Fibroblast of peridontal ligament (primary cell): ENCODE measurements around the gene TAMALIN.

ENCODE experiments used
- DNase-seq: peaks from one replicate; pipeline ENCODE4 v3.0.0-alpha.2; 2010; ENCODE audit errors: extremely low read depth

Gene TAMALIN

DNA sequence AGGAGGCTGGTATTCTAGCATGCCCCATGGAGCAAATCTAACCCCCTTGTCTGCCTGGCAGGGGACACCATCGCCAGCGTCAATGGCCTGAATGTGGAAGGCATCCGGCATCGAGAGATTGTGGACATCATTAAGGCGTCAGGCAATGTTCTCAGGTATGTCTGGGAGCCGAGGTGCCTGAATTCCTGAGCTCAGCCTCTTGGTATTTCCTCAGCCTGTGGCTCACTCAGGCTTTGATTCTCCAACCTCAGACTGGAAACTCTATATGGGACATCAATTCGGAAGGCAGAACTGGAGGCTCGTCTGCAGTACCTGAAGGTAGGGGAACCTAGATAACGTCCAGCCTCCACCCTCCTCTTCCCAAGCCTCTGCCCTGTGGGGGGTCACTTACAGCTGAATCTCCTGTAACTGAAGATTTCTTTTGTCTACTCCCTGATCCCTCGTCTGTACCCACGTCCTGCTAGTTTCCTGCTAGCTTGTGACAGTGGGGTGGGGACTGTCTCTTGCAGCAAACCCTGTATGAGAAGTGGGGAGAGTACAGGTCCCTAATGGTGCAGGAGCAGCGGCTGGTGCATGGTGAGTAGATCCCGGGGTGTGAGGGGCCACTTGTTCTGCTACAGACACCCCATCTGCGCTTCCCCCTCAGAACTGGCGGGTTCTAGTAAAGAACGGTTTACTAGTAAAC is 7.0 kb downstream of the TAMALIN start:
- DNase-seq: no peak

DNA sequence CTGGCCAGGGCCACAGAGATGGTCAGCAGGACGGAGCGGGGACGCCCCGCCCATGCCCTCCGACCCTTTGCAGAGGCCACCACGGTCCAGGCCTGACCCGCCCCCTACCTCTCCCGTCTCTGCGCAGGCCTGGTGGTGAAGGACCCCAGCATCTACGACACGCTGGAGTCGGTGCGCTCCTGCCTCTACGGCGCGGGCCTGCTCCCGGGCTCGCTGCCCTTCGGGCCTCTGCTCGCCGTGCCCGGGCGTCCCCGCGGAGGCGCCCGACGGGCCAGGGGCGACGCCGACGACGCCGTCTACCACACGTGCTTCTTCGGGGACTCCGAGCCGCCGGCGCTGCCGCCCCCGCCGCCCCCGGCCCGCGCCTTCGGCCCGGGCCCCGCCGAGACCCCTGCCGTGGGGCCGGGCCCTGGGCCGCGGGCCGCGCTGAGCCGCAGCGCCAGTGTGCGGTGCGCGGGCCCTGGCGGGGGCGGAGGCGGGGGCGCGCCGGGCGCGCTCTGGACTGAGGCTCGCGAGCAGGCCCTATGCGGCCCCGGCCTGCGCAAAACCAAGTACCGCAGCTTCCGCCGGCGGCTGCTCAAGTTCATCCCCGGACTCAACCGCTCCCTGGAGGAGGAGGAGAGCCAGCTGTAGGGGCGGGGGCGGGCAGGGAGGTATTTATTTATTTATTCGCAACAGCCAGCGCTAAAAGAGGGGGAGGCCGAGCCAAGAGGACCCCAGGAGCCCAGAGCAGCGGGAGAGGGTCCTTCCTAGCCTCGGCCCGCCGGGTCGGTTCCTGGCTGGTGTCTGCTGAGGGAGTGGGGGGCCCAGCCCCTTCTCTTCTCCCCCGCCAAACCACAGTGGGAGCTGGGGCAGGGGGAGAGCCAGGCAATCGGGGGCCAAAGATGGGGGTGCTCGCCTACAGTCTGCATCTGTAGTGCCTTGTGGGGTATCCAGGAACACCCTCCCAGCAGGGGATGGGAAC is 8.1 kb downstream of the TAMALIN start:
- DNase-seq: no peak

DNA sequence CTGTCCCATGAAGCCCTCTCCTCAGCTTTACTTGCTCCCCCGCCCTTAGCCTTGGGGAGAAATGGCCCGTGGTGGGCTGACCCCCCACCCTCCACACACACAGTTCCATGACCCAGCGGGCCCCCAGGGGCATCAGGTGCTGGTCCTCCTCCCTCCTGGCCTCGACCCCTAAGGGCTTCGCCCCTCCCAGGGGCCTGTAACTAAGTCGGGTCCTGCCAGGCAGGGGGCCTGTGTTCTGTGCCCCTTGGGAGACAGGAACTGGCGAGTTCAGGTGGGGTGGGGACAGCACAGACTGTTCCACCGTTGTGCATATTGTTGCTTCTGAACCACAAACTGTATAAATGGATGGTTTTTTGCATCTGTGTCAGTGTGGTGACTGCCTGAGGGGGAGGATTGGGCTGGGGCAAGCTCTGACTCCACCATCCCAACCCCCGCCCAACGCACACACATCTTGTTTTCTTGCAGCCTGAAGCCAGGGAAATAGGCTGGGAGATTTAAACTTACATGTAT is 8.8 kb downstream of the TAMALIN start:
- DNase-seq: no peak

DNA sequence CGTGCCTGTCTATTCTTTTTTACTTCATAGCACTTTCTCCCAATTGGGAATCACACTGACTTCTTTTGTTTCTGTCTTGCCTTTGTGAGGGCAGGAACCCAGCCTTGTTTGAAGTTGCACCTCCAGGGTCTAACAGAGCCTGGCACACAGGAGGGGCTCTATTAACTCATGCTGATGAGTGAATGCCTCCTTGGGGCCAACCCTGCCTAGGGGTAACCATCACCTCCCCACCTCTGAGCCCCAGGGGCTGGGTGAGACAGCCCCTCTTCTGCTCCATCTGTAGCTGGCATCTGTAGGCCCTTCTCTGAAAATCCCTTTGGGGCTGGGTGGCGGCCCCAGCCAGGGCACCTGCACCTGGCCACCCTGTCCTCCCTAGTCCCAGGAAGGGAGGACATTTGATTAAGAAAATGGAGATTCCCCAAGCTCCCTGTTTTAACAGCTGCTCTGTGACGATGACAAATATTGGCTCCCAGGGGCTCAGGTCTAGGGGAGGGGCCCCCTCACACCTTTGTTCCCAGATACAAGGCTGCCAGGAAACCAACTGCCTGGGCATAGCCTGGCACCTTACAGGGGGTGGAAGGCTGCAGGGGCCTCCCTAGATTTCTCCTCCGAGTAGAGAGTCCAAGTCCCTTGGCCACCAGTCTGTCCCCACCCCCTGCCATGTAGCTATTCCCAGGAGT is 11.8 kb downstream of the TAMALIN start:
- DNase-seq: no peak

DNA sequence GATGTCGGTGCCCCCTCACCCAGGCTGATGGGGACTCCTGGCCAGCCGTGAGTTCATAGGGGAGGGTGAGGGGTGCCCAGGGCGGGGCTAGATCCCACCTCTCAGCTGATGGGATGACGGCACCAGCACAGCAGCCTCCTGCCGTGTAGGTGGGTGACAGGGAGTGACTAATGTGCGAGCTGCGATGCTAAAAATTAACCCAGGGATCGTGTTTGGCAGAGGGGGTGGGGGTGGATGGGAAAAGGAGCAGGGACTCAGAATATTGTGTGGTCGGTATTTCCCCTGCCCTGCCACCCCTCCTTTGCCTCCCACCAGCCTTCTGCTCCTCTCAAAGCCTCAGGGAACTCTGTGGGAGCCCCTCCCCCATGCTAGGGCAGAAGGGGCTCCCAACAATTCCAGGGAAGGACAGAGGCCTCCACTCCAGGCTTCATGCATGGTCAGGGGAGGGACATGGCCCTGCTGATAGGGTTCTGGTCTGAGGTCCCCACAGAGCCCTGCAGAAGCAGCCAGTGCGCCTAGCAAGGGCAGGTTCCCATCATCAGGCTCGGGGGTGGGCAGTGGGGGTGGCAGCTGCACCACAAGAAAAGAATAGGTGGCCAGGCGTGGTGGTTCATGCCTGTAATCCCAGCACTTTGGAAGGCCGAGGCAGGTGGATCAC is 12.5 kb downstream of the TAMALIN start:
- no peak for DNase-seq

DNA sequence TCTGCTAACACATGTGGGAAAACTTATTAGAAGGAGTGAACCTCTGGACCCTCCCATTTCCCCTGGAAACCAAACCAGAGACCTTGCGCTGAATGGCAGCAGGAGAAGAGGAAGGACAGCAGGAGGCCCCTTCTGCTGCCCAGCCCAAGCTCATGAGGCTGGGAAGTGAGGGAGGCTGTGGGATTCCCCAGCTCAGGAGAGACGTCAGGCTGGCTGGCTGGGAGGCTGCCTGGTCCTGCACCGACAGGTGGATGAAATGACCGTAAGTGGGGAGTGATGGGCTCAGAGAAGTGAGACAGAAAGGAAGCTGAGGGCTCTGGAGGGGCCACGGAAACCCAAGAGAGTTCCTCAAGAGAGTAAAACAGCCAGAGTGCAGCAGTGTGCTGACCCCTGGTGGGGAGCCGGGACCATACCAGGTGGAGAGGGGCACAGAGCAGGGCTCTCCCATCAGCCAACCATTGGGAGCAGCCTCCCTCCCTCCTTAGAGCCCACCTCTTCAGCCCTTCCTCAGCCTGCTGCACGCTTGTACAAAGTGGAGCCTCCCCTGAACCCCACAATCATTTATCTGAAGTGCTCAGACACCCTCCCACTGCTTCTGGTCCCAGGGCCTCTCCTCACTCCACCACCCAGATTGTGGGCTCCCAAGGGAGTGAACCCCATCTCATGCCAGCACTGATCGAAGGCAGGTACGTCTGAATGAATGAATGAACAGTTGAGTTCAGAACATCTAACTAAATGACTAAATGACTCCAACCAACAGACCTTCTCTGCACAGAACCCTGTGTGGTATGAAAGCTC is 14.0 kb downstream of the TAMALIN start:
- DNase-seq: peak; percentile 50

DNA sequence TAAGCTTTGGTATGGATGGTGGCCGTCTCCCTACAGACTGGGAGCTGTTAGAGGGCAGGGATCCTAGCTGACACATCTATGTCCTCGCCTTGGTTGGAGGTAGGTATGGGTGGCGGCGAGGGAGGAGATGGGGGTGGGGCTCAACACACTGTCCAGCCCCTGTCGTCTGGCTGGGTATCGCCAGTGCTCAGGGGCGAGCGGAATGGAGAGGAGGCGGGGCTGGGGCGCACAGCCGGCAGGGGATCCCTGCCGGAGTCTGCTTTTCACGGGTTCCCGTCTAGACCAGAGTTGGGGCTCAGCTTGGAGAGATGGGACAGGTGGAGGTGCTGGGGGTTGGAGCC is 16.1 kb downstream of the TAMALIN start:
- DNase-seq: no peak

DNA sequence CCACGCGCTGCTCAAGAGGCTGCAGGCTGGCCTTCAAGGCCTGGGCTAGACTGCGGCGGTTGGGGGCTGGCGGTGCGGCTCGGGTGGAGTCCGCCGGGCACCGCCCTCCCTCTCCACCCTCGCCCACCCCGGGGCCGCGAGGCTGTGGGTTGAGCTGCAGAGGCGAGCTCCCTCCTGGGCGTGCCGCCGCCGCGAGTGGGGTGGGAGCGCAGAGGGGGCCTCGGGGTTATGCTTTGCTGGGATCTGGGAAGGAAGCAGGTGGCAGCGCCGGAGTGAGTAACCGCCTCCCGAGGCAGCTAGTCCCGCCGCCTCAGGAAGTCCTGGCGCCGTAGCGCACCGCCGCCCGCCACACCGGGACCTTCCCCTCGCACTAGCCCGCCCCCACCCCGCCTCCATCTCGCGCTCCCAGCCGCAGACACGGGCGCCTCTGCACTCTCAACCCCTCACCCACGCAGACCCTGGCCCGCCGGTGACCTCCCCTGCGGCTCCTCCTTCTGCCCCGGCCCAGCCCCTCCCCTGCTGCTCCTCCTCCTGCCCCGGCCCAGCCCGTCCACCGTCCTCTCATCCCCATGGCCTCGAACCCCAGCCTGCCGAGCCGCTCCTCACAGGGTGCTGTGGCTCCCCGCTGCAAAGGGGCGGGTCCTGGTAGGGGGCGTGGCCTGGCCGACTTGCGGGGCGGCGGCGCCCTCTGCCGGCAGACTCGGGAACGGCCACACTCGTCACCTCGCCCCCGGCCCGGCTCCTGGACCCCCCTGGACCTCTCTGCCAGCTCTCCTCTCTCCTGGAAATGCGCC is 16.6 kb downstream of the TAMALIN start:
- DNase-seq: peak; percentile 50

DNA sequence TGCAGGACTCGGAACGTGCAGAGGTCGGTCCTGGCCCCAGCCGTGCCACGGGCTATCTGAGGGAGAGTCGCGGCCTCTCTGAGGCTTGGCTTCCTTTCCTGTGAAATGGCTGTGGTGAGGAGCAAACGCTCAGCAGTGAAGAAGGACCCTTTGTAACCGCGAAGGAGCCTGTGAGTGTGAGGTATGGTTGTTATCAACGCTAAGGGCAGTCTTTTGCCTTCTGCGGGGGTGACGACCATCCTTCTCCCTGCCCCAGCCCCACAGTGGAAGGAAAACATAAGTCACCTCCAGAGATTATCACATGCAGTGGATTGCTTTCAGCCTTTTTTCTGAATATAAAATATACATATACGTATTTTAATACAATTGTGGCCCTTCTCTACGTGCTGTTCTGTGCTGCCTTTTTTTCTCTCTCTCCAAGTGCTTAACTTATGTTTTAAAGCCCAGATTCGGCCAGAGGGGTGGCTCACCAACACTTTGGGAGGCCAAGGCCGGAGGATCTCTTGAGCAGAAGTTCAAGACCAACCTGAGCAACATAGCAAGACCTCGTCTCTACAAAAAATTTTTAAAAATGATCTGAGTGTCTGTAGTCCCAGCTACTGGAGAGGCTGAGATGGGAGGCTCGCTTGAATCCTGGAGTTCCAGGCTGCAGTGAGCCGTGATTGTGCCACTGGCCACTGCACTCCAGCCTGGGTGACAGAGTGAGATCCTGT is 17.4 kb downstream of the TAMALIN start:
- DNase-seq: no peak

DNA sequence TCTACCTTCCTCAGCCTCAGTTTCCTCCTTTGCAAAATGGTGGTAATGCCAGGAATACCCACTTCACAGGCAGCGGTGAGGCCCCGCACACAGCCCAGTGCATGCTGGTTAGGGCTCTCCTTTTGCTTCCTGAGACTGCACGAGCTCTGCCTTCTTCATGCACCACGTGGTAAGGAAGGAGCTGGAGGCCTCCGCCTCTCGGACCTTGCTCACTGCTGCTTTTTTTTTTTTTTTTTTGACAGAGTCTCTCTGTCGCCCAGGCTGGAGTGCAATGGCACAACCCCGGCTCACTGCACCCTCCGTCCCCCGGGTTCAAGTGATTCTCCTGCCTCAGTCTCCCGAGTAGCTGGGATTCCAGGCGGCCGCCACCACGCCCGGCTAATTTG is 18.1 kb downstream of the TAMALIN start:
- peak; percentile 30 for DNase-seq

DNA sequence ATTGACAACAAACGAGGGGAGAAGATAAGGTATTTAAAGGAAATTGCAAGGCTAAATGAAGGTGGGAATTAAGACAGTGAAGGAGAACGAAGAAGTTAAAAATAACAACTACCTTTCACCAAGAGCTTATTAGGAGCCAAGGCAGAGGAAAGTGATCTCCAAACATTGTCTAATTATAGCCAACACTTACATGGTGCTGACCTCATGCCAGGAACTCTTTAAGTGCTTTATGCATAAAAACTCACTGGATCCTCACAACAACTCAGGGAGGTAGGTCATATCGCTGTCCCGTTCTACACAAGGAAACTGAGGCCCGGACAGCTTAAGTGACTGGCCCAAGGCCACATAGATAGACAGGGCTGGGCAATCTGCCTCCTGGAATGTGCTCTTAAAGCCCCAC is 19.5 kb downstream of the TAMALIN start:
- no peak for DNase-seq

DNA sequence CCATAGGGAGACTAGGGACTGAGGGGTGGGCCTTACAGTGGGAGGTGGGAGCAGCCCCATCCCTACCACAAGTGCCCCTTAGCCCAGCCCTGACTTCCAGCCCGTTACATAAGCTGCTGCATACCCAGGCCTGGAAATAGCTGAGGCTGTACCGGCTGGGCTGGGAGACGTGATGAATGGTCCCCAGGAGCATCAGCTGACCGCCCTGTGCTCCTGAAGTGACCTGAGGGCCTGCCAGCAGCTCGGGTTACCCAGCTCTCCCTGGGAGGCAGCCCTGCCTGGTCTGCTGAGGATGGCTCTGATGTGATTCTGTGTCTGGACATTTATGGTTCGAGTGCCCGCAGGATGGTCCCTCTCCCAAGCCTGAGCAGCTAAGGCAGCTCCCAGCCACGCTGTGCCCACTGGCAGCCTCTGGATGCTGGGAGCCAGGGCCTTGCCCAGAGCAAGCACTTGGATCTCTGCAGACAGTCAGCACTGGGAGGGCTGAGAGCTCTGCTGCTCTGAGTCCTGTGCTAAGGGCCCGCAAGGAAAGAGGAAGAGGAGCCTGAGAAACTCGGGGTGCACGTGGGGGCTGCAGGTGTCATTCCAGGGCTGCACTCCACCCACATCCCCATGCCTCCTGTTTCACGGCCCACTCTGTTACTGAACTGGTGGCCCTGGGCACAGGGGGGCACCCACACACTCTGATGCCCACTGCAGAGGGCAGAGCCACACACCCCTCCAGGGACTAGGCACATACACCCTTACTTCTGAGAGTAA is 20.5 kb downstream of the TAMALIN start:
- DNase-seq: no peak

DNA sequence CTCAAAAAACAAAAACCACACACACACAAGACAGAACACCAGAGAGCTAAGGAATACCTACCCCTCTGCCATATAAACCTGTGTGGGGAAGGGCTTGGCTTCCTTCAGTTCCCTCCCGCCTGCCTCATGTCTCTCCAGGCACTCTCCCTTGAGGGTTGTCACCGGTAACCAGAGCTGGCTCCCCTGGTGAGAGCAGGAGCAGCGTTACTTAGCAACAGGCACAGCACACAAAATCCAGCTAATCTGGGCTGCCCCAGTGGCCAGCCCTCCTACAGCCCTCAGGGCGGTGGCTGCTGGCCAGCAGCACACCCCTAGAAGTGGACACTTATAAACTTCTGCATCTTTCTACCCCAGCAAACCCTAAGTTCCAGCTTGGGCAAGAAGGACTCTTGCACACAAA is 22.9 kb downstream of the TAMALIN start:
- DNase-seq: peak; percentile 33

DNA sequence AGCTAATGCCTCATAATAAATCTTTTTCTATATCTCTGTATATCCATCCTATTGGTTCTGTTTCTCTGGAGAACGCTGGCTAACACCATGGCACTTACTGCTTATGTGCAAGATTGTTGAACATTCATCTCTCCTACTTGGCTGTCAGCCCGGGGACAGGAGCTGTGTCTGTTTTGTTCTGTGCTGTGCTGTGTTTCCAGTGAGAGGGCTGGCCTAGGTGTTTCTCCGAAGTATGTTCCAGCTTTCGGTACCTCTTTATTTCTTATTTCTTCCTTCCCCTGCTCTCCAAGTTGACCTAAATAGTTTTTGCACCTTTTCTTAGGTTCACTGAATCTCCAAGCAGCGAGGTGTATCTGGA is 25.7 kb downstream of the TAMALIN start:
- DNase-seq: peak; percentile 84

DNA sequence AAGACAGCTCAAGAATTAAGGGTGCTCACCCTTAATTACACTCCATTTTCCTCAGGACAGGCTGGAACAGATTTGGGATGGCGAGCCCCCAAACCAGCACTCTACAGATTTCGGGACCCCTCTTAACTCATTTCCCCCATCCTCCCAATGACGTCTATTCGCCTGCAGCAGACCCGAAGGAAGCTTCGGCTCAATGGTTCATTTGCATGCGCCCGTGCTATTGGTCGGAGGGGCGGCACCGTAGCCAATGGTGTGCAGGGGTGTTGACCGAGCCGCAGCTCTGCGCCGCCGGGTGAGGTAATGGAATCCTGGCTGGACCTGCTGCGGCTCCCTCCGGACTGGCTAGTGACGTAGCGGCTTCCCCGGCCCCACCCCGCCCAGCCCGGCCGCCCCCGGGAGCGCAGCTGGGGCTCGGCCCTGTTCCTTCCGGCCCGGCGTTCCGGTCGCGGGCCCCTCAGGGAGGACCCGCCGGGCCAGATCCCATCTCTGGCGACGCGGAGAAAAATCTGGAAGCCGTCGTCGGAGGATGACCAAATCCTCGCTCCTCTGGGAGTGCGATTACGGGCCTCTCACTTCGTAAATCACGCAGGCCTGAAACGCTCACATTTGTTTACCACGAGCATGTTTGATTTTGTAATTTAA is 26.2 kb downstream of the TAMALIN start:
- DNase-seq: peak; percentile 95

DNA sequence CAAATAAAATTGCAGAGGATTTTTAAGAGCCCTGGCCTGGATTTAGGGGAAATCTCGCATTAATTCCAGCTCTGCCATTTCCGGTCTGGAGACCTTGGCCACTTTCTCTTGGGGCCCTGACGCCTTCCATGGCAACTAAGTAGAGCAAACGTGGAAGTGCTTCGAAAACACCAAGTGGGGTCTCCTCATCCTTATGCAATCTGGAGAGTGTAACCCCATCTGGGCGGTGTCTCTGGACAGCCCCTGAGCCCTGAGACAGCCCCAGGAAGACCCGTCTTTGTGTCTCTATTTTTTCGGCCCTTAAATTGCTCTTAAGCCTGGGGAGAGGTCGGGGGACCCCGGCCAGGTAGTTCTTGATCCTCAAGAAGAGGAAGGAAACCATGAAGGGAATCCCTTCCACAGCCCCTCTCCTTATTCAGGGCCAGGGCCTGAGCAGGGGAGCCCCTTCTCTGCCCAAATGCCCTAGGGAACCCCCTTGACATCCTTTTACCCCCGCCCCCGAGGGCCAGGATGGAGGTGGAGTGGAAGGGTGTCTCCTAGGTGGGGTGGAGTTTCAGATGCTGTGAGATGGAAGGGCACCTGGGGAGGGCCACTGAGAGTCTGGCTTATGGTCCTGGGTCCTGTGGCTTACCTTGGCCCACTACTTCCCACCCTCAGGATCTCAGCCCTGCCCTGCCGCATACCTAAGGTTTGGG is 26.8 kb downstream of the TAMALIN start:
- no peak for DNase-seq

DNA sequence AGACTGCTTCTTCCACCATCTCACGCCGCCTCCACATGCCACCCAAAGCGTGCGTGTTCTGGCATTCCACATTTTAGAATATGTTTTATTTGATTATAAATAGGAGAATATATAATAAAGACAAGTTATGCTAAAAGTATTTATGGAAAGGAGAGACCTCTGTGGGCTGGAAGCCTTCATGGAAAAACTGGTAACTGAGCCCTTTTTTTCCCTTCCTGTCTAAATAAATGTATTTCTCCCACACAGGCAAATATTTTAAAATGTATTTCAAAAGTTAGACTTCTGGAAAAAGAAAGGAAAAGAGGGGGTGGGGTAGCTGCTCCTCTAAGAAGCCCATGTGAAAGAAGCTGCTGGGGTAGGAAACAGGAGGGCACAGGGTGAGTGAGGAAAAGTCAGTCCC is 28.4 kb downstream of the TAMALIN start:
- DNase-seq: peak; percentile 44

DNA sequence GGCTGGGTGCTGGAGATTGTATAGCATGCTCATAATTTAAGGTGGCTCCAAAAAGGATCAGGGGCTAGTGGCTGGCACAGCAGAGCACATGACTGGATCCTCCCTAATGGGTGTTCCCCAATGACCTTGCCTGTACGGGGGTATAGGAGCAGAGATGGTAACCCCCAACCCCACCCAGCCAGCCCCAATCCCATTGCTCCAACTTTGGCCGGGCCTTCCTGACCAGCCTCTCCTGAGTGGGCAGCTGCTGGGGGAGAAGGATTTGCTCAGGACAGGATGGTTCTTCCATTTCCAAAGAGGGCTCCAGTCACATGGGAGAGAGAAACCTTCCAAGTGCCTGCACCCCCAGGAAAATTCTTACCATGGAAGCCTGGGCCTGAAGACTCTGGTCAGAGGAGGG is 29.2 kb downstream of the TAMALIN start:
- no peak for DNase-seq
